ENCODE measurements around the gene MTERF2.

GRCh38 chr12:106986625-106987389, at the start of gene MTERF2:
- peak in 1 of 2 donors; percentile 90 for TF ChIP-seq POLR2A (IDR thresholded peaks at IDR 0.05)
- no peak for TF ChIP-seq CTCF (IDR thresholded peaks at IDR 0.05)

All from thyroid gland (tissue), 4 donors.